Hepatocyte (in vitro differentiated cells): Measurements from ENCODE around the gene CENPP.

Source experiments
- EZH2phosphoT487 ChIP-seq: fragments of 200-600 bp; sonication (generic); IDR thresholded peaks from one replicate; pipeline ENCODE4 v1.6.1; 2018; ENCODE audit warnings: antibody characterized with exemption, mild to moderate bottlenecking, low read depth, moderate library complexity; ENCODE audit not compliant: unreplicated experiment, severe bottlenecking
- TF ChIP-seq, protein P1 (sequence below): fragments of 200-600 bp; sonication (generic); IDR thresholded peaks from 2 replicates; pipeline ENCODE4 v1.5.1; 2016; ENCODE audit warnings: antibody characterized with exemption, mild to moderate bottlenecking; ENCODE audit not compliant: poor library complexity

DNA sequence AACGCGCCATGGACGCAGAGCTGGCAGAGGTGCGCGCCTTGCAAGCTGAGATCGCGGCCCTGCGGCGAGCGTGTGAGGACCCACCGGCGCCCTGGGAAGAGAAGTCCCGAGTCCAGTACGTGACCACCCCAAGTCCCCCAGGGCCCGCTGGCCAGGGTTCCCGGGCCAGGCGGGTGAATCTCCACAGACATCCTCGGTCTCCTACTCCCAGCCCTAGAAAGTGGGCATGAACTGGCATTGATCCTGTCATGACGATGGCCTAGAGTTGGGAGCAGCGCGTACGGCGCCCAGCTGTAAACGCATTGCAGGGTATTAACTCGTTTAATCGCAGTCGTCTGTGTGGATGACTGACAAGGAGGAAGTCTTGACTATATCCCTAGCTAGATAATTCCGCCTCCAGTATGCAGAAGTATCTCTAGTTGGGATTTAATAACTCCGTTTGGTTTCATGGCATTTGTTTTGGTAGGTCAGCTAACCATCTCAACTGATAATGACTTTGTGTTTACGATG is 293 bp downstream of the CENPP start:
- TF ChIP-seq, protein P1, sequence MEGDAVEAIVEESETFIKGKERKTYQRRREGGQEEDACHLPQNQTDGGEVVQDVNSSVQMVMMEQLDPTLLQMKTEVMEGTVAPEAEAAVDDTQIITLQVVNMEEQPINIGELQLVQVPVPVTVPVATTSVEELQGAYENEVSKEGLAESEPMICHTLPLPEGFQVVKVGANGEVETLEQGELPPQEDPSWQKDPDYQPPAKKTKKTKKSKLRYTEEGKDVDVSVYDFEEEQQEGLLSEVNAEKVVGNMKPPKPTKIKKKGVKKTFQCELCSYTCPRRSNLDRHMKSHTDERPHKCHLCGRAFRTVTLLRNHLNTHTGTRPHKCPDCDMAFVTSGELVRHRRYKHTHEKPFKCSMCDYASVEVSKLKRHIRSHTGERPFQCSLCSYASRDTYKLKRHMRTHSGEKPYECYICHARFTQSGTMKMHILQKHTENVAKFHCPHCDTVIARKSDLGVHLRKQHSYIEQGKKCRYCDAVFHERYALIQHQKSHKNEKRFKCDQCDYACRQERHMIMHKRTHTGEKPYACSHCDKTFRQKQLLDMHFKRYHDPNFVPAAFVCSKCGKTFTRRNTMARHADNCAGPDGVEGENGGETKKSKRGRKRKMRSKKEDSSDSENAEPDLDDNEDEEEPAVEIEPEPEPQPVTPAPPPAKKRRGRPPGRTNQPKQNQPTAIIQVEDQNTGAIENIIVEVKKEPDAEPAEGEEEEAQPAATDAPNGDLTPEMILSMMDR = no peak
- TF ChIP-seq EZH2phosphoT487 = no peak
